ENCODE data around the gene TRIM67. TPM values are rescaled to one million over a fixed set of nuclear protein-coding genes. Genes with fewer than 3 reads are reported as not detected.

TRIM67 gene
- total RNA-seq, 1 experiment from 2014 or later: not detected

GRCh38 chr1:231159963-231160761 is 1.7 kb upstream of the TRIM67 start (continued):
- no peak for TF ChIP-seq ZNF425 (CRISPR knock-in tag; conservative IDR thresholded peaks at IDR 0.05)
- no peak for TF ChIP-seq ZNF138 (CRISPR knock-in tag; conservative IDR thresholded peaks at IDR 0.05)
- no peak for TF ChIP-seq ZNF532 (CRISPR knock-in tag; IDR thresholded peaks at IDR 0.05; ENCODE audit: borderline replicate concordance)
- TF ChIP-seq ZMAT4 (CRISPR knock-in tag; IDR thresholded peaks at IDR 0.05): no peak
- TF ChIP-seq TEAD4 (CRISPR knock-in tag; IDR thresholded peaks at IDR 0.05): no peak
- TF ChIP-seq USF2 (CRISPR knock-in tag; IDR thresholded peaks at IDR 0.05): no peak
- TF ChIP-seq NFATC4 (CRISPR knock-in tag; IDR thresholded peaks at IDR 0.05): no peak
- no peak for TF ChIP-seq ESRRA (CRISPR knock-in tag; IDR thresholded peaks at IDR 0.05; ENCODE audit: borderline replicate concordance)
- no peak for TF ChIP-seq ERG (CRISPR knock-in tag; IDR thresholded peaks at IDR 0.05)
- no peak for TF ChIP-seq MYBL2 (CRISPR knock-in tag; IDR thresholded peaks at IDR 0.05)
- TF ChIP-seq TEAD1 (CRISPR knock-in tag; IDR thresholded peaks at IDR 0.05): no peak
- TF ChIP-seq ZNF416 (CRISPR knock-in tag; IDR thresholded peaks at IDR 0.05): no peak

GRCh38 chr1:231160895-231161666 is 777 bp upstream of the TRIM67 start:
- H3K4me3 Mint-ChIP-seq: peak overlapping the region; percentile 63
- ATAC-seq (no peak), DNase-seq (ENCODE audit: low spot score) (peak; percentile 24)
- H3K27me3 Mint-ChIP-seq (ENCODE audit: low read depth): peaks cover 98% of the 10 kb centered on the region
- H3K36me3 Mint-ChIP-seq: no peaks in the 10 kb centered on the region
- no peak overlapping the region for H3K27ac Mint-ChIP-seq
- H3K4me1 Mint-ChIP-seq: no peaks in the 10 kb centered on the region
- POLR2A ChIA-PET: no interaction called here
- CTCF ChIA-PET: interaction anchor here (0.9 to 1.9 kb wide), 4 partner anchors 10 to 69 kb away, joined by 3 to 7 read pairs (median 4); no protein-coding TSS in a partner anchor
- H3K9me3 Mint-ChIP-seq: no peaks in the 10 kb centered on the region
- no peak for TF ChIP-seq NR3C1 (CRISPR knock-in tag; conservative IDR thresholded peaks at IDR 0.05; ENCODE audit: low read depth)
- no peak for TF ChIP-seq SMAD4 (CRISPR knock-in tag; IDR thresholded peaks at IDR 0.05)
- no peak for TF ChIP-seq E2F5 (CRISPR knock-in tag; IDR thresholded peaks at IDR 0.05)
- no peak for TF ChIP-seq IRF1 (CRISPR knock-in tag; IDR thresholded peaks at IDR 0.05)
- TF ChIP-seq ZNF512 (CRISPR knock-in tag; IDR thresholded peaks at IDR 0.05; ENCODE audit: borderline replicate concordance): no peak
- TF ChIP-seq GABPB1 (CRISPR knock-in tag; IDR thresholded peaks at IDR 0.05): no peak
- no peak for TF ChIP-seq SOX15 (CRISPR knock-in tag; IDR thresholded peaks at IDR 0.05)
- no peak for TF ChIP-seq ZBTB43 (CRISPR knock-in tag; IDR thresholded peaks at IDR 0.05)
- no peak for TF ChIP-seq ZNF232 (CRISPR knock-in tag; IDR thresholded peaks at IDR 0.05)
